ENCODE data around the gene BRSK2. TPM values are rescaled to one million over a fixed set of nuclear protein-coding genes. Genes with fewer than 3 reads are reported as not detected.

Gene BRSK2
- total RNA-seq, 1 donor from 2014 or later: 0.52 TPM

- TF ChIP-seq CTCF (IDR thresholded peaks at IDR 0.05; ENCODE audit: borderline replicate concordance): no peak
- peaks cover 19% of the 10 kb centered on the region for H3K9me3 ChIP-seq (replicated peaks)
- H3K4me3 ChIP-seq: no peak overlapping the region
- no peak for DNase-seq
- H3K27ac ChIP-seq (replicated peaks): no peak overlapping the region
- H3K27me3 ChIP-seq (ENCODE audit: low read depth): peaks cover 64% of the 10 kb centered on the region
- intact Hi-C loops (cut with micrococcal nuclease): no loop called here
- no peaks in the 10 kb centered on the region for H3K4me1 ChIP-seq
- H3K36me3 ChIP-seq: no peaks in the 10 kb centered on the region
Measured at GRCh38 chr11:1371026-1371325, 18.8 kb upstream of the BRSK2 start.

GRCh38 chr11:1371377-1371776 is 18.4 kb upstream of the BRSK2 start:
- no peak for TF ChIP-seq CTCF (IDR thresholded peaks at IDR 0.05; ENCODE audit: borderline replicate concordance)
- Histone ChIP-seq H3K9me3 (replicated peaks) (peaks cover 15% of the 10 kb centered on the region), H3K36me3 (no peaks in the 10 kb centered on the region), H3K4me3 (no peak overlapping the region), H3K27me3 (ENCODE audit: low read depth) (peaks cover 68% of the 10 kb centered on the region), H3K27ac (replicated peaks) (no peak overlapping the region), H3K4me1 (no peaks in the 10 kb centered on the region)
- intact Hi-C loops (cut with micrococcal nuclease): no loop called here
- no peak for DNase-seq

- H3K9me3 ChIP-seq (replicated peaks): peaks cover 9% of the 10 kb centered on the region
- intact Hi-C loops (cut with micrococcal nuclease): no loop called here
- no peaks in the 10 kb centered on the region for H3K4me1 ChIP-seq
- no peak for DNase-seq
- peaks cover 74% of the 10 kb centered on the region for H3K27me3 ChIP-seq (ENCODE audit: low read depth)
- TF ChIP-seq CTCF (IDR thresholded peaks at IDR 0.05; ENCODE audit: borderline replicate concordance): no peak
- H3K27ac ChIP-seq (replicated peaks): no peak overlapping the region
- H3K36me3 ChIP-seq: no peaks in the 10 kb centered on the region
- no peak overlapping the region for H3K4me3 ChIP-seq
Measured at GRCh38 chr11:1371836-1372465, 17.8 kb upstream of the BRSK2 start.

GRCh38 chr11:1372660-1373059 is 17.1 kb upstream of the BRSK2 start:
- no peak overlapping the region for H3K27ac ChIP-seq (replicated peaks)
- intact Hi-C loops (cut with micrococcal nuclease): no loop called here
- no peak for TF ChIP-seq CTCF (IDR thresholded peaks at IDR 0.05; ENCODE audit: borderline replicate concordance)
- H3K36me3 ChIP-seq: no peaks in the 10 kb centered on the region
- no peak overlapping the region for H3K4me3 ChIP-seq
- H3K9me3 ChIP-seq (replicated peaks): peaks cover 2% of the 10 kb centered on the region
- no peak for DNase-seq
- peaks cover 79% of the 10 kb centered on the region for H3K27me3 ChIP-seq (ENCODE audit: low read depth)
- H3K4me1 ChIP-seq: no peaks in the 10 kb centered on the region

- no peak for TF ChIP-seq CTCF (IDR thresholded peaks at IDR 0.05; ENCODE audit: borderline replicate concordance)
- Histone ChIP-seq H3K27ac (replicated peaks) (no peak overlapping the region), H3K27me3 (ENCODE audit: low read depth) (peaks cover 79% of the 10 kb centered on the region), H3K9me3 (replicated peaks) (no peaks in the 10 kb centered on the region), H3K4me3 (no peak overlapping the region), H3K36me3 (no peaks in the 10 kb centered on the region), H3K4me1 (no peaks in the 10 kb centered on the region)
- intact Hi-C loops (cut with micrococcal nuclease): no loop called here
- no peak for DNase-seq
Measured at GRCh38 chr11:1373536-1374214, 16.1 kb upstream of the BRSK2 start.
